Ishikawa (cell line): Measurements from ENCODE around the gene PLCB3.
A peak's percentile ranks its signal among the peaks of the same experiment; 100 is the strongest.

Source experiments
- CEBPB ChIP-seq: IDR thresholded peaks from 2 replicates; pipeline ENCODE4 v1.6.1; 2012
- CREB1 ChIP-seq: IDR thresholded peaks from 2 replicates; pipeline ENCODE4 v1.6.1; 2012; ENCODE audit warnings: low read depth
- EGR1 ChIP-seq: IDR thresholded peaks from 2 replicates; pipeline ENCODE4 v1.6.1; 2012
- EP300 ChIP-seq: IDR thresholded peaks from 2 replicates; pipeline ENCODE4 v1.6.1; 2012; ENCODE audit warnings: borderline replicate concordance
- FOXM1 ChIP-seq: IDR thresholded peaks from 2 replicates; pipeline ENCODE4 v1.6.1; 2012; ENCODE audit warnings: low read depth, borderline replicate concordance
- NFIC ChIP-seq: IDR thresholded peaks from 2 replicates; pipeline ENCODE4 v1.6.1; 2012
- RAD21 ChIP-seq: IDR thresholded peaks from 2 replicates; pipeline ENCODE4 v1.6.1; 2012; ENCODE audit warnings: low read depth
- TAF1 ChIP-seq: IDR thresholded peaks from 2 replicates; pipeline ENCODE4 v1.6.1; 2012; ENCODE audit warnings: low read depth, mild to moderate bottlenecking
- TCF12 ChIP-seq: IDR thresholded peaks from 2 replicates; pipeline ENCODE4 v1.6.1; 2012; ENCODE audit warnings: low read depth
- TEAD4 ChIP-seq: IDR thresholded peaks from 2 replicates; pipeline ENCODE4 v1.6.1; 2012
- YY1 ChIP-seq: IDR thresholded peaks from 2 replicates; pipeline ENCODE4 v1.6.1; 2012; ENCODE audit warnings: low read depth
- ZBTB7A ChIP-seq: IDR thresholded peaks from 2 replicates; pipeline ENCODE4 v1.6.1; 2012; ENCODE audit warnings: low read depth
- TF ChIP-seq, protein P1 (sequence below): IDR thresholded peaks from 2 replicates; pipeline ENCODE4 v1.6.1; 2012; ENCODE audit warnings: low read depth, mild to moderate bottlenecking
- TF ChIP-seq, protein P2 (sequence below): IDR thresholded peaks from 2 replicates; pipeline ENCODE4 v1.6.1; 2012
- TF ChIP-seq, protein P3 (sequence below): IDR thresholded peaks from 2 replicates; pipeline ENCODE4 v1.6.1; 2012

Gene PLCB3

DNA sequence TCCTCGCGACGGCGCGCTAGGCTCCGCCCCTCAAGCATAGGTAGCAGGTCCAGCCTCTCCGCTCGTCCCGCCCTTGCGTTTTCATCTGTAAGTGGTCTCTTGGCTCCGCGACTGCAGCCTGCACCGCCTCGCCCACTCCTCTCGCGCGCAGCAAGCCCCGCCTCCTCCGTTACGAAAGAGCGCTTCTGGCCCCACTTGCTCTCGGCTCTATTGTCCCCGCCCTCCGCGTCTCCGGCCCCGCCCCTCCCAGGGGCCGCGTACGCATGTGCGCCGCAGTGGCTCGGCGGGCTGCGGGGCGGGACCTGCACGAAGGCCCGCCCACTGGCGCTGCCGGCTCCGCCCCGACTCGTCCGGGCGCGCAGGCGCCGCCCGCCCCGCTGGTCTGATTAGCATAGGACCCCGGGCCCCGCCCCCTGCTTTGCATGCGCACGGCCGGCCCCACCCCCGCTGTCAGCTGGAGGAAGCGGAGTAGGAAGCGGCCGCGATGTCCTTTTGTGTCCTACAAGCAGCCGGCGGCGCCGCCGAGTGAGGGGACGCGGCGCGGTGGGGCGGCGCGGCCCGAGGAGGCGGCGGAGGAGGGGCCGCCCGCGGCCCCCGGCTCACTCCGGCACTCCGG lies 53.9 kb downstream of the PLCB3 start, which contains the start of gene ESRRA:
Gene ESRRA (plus strand): TSS at position 450 of the 616 bp plus-strand sequence. CDS start 1,656 bp downstream, outside the sequence.
- TF ChIP-seq TCF12 (no peak), ZBTB7A (peak; percentile 79; the same call in 1 of the 2 replicates), RAD21 (no peak), CEBPB (peak; percentile 66), EGR1 (no peak), TAF1 (no peak), NFIC (no peak)
- TF ChIP-seq, protein P1, sequence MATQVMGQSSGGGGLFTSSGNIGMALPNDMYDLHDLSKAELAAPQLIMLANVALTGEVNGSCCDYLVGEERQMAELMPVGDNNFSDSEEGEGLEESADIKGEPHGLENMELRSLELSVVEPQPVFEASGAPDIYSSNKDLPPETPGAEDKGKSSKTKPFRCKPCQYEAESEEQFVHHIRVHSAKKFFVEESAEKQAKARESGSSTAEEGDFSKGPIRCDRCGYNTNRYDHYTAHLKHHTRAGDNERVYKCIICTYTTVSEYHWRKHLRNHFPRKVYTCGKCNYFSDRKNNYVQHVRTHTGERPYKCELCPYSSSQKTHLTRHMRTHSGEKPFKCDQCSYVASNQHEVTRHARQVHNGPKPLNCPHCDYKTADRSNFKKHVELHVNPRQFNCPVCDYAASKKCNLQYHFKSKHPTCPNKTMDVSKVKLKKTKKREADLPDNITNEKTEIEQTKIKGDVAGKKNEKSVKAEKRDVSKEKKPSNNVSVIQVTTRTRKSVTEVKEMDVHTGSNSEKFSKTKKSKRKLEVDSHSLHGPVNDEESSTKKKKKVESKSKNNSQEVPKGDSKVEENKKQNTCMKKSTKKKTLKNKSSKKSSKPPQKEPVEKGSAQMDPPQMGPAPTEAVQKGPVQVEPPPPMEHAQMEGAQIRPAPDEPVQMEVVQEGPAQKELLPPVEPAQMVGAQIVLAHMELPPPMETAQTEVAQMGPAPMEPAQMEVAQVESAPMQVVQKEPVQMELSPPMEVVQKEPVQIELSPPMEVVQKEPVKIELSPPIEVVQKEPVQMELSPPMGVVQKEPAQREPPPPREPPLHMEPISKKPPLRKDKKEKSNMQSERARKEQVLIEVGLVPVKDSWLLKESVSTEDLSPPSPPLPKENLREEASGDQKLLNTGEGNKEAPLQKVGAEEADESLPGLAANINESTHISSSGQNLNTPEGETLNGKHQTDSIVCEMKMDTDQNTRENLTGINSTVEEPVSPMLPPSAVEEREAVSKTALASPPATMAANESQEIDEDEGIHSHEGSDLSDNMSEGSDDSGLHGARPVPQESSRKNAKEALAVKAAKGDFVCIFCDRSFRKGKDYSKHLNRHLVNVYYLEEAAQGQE = no peak
- TF ChIP-seq, protein P2, sequence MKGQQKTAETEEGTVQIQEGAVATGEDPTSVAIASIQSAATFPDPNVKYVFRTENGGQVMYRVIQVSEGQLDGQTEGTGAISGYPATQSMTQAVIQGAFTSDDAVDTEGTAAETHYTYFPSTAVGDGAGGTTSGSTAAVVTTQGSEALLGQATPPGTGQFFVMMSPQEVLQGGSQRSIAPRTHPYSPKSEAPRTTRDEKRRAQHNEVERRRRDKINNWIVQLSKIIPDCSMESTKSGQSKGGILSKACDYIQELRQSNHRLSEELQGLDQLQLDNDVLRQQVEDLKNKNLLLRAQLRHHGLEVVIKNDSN = no peak

DNA sequence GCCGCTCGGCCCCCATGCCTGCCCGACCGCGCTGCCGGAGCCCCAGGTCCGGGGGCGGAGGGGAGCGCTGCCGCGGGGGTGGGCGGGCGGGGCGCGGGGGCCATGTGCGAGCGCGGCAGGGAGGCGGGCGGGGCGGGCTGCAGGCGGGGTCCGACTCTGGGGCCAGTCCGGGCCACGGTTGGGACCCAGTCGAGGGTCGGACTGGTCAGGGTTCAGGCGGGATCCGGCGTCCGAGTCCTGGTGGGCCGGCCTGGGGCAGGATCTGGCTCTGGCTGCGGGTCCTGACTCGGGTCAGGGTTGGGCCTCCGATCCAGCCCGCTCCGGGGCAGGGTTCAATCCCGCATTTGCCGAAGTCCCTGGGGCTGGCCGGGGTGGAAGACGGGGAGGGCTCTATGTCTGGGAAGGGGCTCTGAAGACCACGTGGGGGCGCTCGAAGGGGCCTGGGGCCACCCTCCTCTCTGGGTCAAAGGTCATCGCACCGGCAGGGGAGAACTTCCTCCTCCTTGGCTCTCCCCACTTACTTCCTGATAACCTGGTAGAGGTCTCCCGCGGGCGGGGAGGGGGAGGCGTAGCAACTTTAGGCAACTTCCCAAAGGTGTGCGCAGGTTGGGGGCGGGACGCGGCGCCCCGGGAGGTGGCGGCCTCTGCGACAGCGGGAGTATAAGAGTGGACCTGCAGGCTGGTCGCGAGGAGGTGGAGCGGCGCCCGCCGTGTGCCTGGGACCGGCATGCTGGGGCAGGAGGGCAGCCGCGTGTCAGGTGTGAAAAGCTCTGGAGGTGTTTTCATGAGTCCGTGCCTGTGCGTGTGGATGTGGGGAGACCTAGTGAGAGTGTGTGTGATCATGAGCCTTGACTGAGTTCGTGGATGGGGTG lies 54.6 kb downstream of the PLCB3 start:
- TF ChIP-seq EGR1 (peak; percentile 36; the same call in 1 of the 2 replicates), NFIC (no peak), TEAD4 (peak; percentile 37; the same call in 1 of the 2 replicates), TAF1 (peak; percentile 52; the same call in 1 of the 2 replicates), ZBTB7A (peak; percentile 87), YY1 (no peak), EP300 (peak; percentile 32; the same call in 1 of the 2 replicates), FOXM1 (no peak), CEBPB (no peak), CREB1 (no peak), RAD21 (no peak), TCF12 (0 out of 2 replicates have a peak, but pooled peaks have one; percentile 37)
- TF ChIP-seq, protein P2 = peak; percentile 1; the same call in 1 of the 2 replicates
- TF ChIP-seq, protein P1 = no peak
- TF ChIP-seq, protein P3, sequence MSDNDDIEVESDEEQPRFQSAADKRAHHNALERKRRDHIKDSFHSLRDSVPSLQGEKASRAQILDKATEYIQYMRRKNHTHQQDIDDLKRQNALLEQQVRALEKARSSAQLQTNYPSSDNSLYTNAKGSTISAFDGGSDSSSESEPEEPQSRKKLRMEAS = peak; percentile 89

DNA sequence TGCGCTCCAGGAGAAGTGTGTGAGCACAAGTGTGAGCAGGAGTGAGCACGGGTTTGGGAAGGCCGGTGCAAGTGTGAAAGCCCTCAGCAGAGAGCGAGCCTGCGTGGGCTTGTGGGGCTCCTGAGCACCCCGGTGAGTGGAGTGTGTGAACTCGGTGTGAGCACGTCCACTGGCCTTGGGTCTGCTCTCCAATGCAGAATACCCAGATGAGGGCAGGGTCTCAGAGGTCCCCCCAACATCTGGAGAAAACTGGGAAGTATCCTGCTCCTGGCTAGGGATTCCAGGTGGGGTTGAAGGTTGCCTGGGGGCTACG lies 55.2 kb downstream of the PLCB3 start:
- no peak for TF ChIP-seq NFIC
- TF ChIP-seq TCF12 = no peak
- no peak for TF ChIP-seq EGR1
- TF ChIP-seq YY1 = no peak
- no peak for TF ChIP-seq TAF1
- TF ChIP-seq TEAD4 = no peak
- TF ChIP-seq RAD21 = no peak
- TF ChIP-seq, protein P1 = no peak
- no peak for TF ChIP-seq EP300
- TF ChIP-seq, protein P2 = no peak
- TF ChIP-seq, protein P3 = no peak
- TF ChIP-seq CEBPB = no peak
- no peak for TF ChIP-seq FOXM1
- TF ChIP-seq ZBTB7A = no peak
- TF ChIP-seq CREB1 = no peak
